ENCODE measurements around the gene SFXN4. TPM values are rescaled to one million over a fixed set of nuclear protein-coding genes. Genes with fewer than 3 reads are reported as not detected.

SFXN4 gene
- total RNA-seq, 2 experiments from 2014 or later: 7.1 to 7.8 TPM

- Mint-ChIP-seq H3K36me3 (ENCODE audit: low read depth) (no peaks in the 10 kb centered on the region), H3K4me1 (ENCODE audit: low read depth) (peaks cover 5% of the 10 kb centered on the region), H3K27ac (no peak overlapping the region), H3K27me3 (no peaks in the 10 kb centered on the region), H3K9me3 (no peaks in the 10 kb centered on the region), H3K4me3 (no peak overlapping the region)
- Histone ChIP-seq H3K36me3 (ENCODE audit: insufficient read depth, low read length) (no peaks in the 10 kb centered on the region), H3K27me3 (ENCODE audit: control insufficient read depth in 1 of 2, insufficient read depth in 2 of 2, low read length in 2 of 2) (no peaks in the 10 kb centered on the region), H3K4me3 (ENCODE audit: low read length) (no peak overlapping the region), H3K27ac (ENCODE audit: low read depth in 1 of 2, low read length in 2 of 2) (no peak overlapping the region), H3K4me1 (ENCODE audit: insufficient read depth, low read length) (peaks cover 4% of the 10 kb centered on the region), H3K9me3 (ENCODE audit: control insufficient read depth in 1 of 2, insufficient read depth in 1 of 2, low read length in 2 of 2) (no peaks in the 10 kb centered on the region)
- peak in 7 of 14 experiments; percentile 21 to 56 (median 40) for DNase-seq
- ChIA-PET CTCF (interaction anchor here (0.6 to 2.5 kb wide), 9 partner anchors 8 to 384 kb away, joined by 3 to 18 read pairs (median 4); no protein-coding TSS in a partner anchor), POLR2A (interaction anchor here (0.6 to 1.8 kb wide), 6 partner anchors 9 to 435 kb away, joined by 3 to 5 read pairs (median 4); partner anchors contain the start of genes GRK5 and RGS10)
- no peak for ATAC-seq (ENCODE audit: poor library complexity)
- peak; percentile 42 for TF ChIP-seq CTCF (IDR thresholded peaks at IDR 0.05)
- intact Hi-C loops (cut with DNase I, micrococcal nuclease): loop anchor here in 1 of 2 experiments (2.0 kb wide), 3 partner anchors 218 to 344 kb away; partner anchors contain the start of gene RGS10
Observed at GRCh38 chr10:119198438-119198837, 32.9 kb upstream of the SFXN4 start.

GRCh38 chr10:119197921-119198320, 32.4 kb upstream of the SFXN4 start:
- DNase-seq (peak in 1 of 14 experiments; percentile 10), ATAC-seq (ENCODE audit: poor library complexity) (no peak)
- ChIA-PET CTCF (interaction anchor here (0.9 to 2.5 kb wide), 8 partner anchors 9 to 384 kb away, joined by 3 to 18 read pairs (median 6); no protein-coding TSS in a partner anchor), POLR2A (interaction anchor here (0.6 to 1.1 kb wide), 4 partner anchors 9 to 436 kb away, joined by 3 to 5 read pairs (median 3); partner anchors contain the start of genes GRK5 and RGS10)
- H3K4me1 ChIP-seq (ENCODE audit: insufficient read depth, low read length): peaks cover 4% of the 10 kb centered on the region
- no peak overlapping the region for H3K27ac Mint-ChIP-seq
- H3K36me3 Mint-ChIP-seq (ENCODE audit: low read depth): no peaks in the 10 kb centered on the region
- no peaks in the 10 kb centered on the region for H3K9me3 ChIP-seq (ENCODE audit: control insufficient read depth in 1 of 2, insufficient read depth in 1 of 2, low read length in 2 of 2)
- no peak overlapping the region for H3K4me3 Mint-ChIP-seq
- H3K27me3 Mint-ChIP-seq: no peaks in the 10 kb centered on the region
- no peaks in the 10 kb centered on the region for H3K9me3 Mint-ChIP-seq
- H3K4me1 Mint-ChIP-seq (ENCODE audit: low read depth): peaks cover 5% of the 10 kb centered on the region
- no peaks in the 10 kb centered on the region for H3K36me3 ChIP-seq (ENCODE audit: insufficient read depth, low read length)
- H3K4me3 ChIP-seq (ENCODE audit: low read length): no peak overlapping the region
- TF ChIP-seq CTCF (IDR thresholded peaks at IDR 0.05): no peak
- intact Hi-C loops (cut with DNase I, micrococcal nuclease): loop anchor here in 1 of 2 experiments (2.0 kb wide), 3 partner anchors 219 to 345 kb away; partner anchors contain the start of gene RGS10
- H3K27me3 ChIP-seq (ENCODE audit: control insufficient read depth in 1 of 2, insufficient read depth in 2 of 2, low read length in 2 of 2): no peaks in the 10 kb centered on the region
- H3K27ac ChIP-seq (ENCODE audit: low read depth in 1 of 2, low read length in 2 of 2): no peak overlapping the region

- H3K4me1 Mint-ChIP-seq (ENCODE audit: low read depth): peaks cover 11% of the 10 kb centered on the region
- ChIA-PET CTCF (no interaction called here), POLR2A (no interaction called here)
- H3K27me3 Mint-ChIP-seq: no peaks in the 10 kb centered on the region
- H3K27me3 ChIP-seq (ENCODE audit: control insufficient read depth in 1 of 2, insufficient read depth in 2 of 2, low read length in 2 of 2): no peaks in the 10 kb centered on the region
- H3K4me3 Mint-ChIP-seq: no peak overlapping the region
- ATAC-seq (ENCODE audit: poor library complexity) (no peak), DNase-seq (no peak)
- no peak overlapping the region for H3K4me3 ChIP-seq (ENCODE audit: low read length)
- no peak for TF ChIP-seq CTCF (IDR thresholded peaks at IDR 0.05)
- H3K36me3 Mint-ChIP-seq (ENCODE audit: low read depth): no peaks in the 10 kb centered on the region
- H3K4me1 ChIP-seq (ENCODE audit: insufficient read depth, low read length): peaks cover 8% of the 10 kb centered on the region
- H3K27ac Mint-ChIP-seq: no peak overlapping the region
- intact Hi-C loops (cut with DNase I, micrococcal nuclease): no loop called here
- H3K27ac ChIP-seq (ENCODE audit: low read depth in 1 of 2, low read length in 2 of 2): no peak overlapping the region
- H3K9me3 ChIP-seq (ENCODE audit: control insufficient read depth in 1 of 2, insufficient read depth in 1 of 2, low read length in 2 of 2): no peaks in the 10 kb centered on the region
- no peaks in the 10 kb centered on the region for H3K9me3 Mint-ChIP-seq
- H3K36me3 ChIP-seq (ENCODE audit: insufficient read depth, low read length): no peaks in the 10 kb centered on the region
Observed at GRCh38 chr10:119191881-119192280, 26.4 kb upstream of the SFXN4 start.

Measured in CD4-positive, alpha-beta T cell (primary cell).